Measurements from ENCODE around the gene MAPRE2.
"Not testable (repeated sequence)": the region's sequence is repeated elsewhere in the genome, so short reads cannot be mapped to it uniquely, and the experiment has no call there.

MAPRE2 gene

GRCh38 chr18:35157181-35157580, 116.0 kb downstream of the MAPRE2 start:
- DNase-seq = no peak

GRCh38 chr18:35158728-35159450, 117.7 kb downstream of the MAPRE2 start:
- DNase-seq = peak; percentile 30

GRCh38 chr18:35159782-35160181, 118.6 kb downstream of the MAPRE2 start:
- DNase-seq = no peak

GRCh38 chr18:35161485-35161884, 120.3 kb downstream of the MAPRE2 start:
- DNase-seq = no peak

- no peak for DNase-seq
Observed at GRCh38 chr18:35161934-35162333, 120.7 kb downstream of the MAPRE2 start.

GRCh38 chr18:35163014-35163539, 121.9 kb downstream of the MAPRE2 start:
- DNase-seq = no peak

- no peak for DNase-seq
Observed at GRCh38 chr18:35163721-35164120, 122.5 kb downstream of the MAPRE2 start.

- no peak for DNase-seq
Observed at GRCh38 chr18:35164133-35164532, 122.9 kb downstream of the MAPRE2 start.

- no peak for DNase-seq
Observed at GRCh38 chr18:35167332-35167731, 126.1 kb downstream of the MAPRE2 start.

- no peak for DNase-seq
Observed at GRCh38 chr18:35167857-35168256, 126.6 kb downstream of the MAPRE2 start.

- DNase-seq = not testable (repeated sequence)
Observed at GRCh38 chr18:35170323-35170722, 129.1 kb downstream of the MAPRE2 start.

GRCh38 chr18:35171315-35171987, 130.2 kb downstream of the MAPRE2 start:
- no peak for DNase-seq

GRCh38 chr18:35172009-35172408, 130.8 kb downstream of the MAPRE2 start:
- no peak for DNase-seq

- DNase-seq = no peak
Observed at GRCh38 chr18:35172451-35173035, 131.3 kb downstream of the MAPRE2 start.

GRCh38 chr18:35174093-35174731, 133.0 kb downstream of the MAPRE2 start:
- DNase-seq = no peak

- no peak for DNase-seq
Observed at GRCh38 chr18:35174745-35175144, 133.5 kb downstream of the MAPRE2 start.

- DNase-seq = no peak
Observed at GRCh38 chr18:35176925-35177324, 135.7 kb downstream of the MAPRE2 start.

- DNase-seq = peak; percentile 40
Observed at GRCh38 chr18:35178260-35178659, 137.0 kb downstream of the MAPRE2 start.

GRCh38 chr18:35179906-35180305, 138.7 kb downstream of the MAPRE2 start:
- no peak for DNase-seq

GRCh38 chr18:35180455-35180854, 139.2 kb downstream of the MAPRE2 start:
- no peak for DNase-seq

GRCh38 chr18:35182151-35182550, 140.9 kb downstream of the MAPRE2 start:
- no peak for DNase-seq

GRCh38 chr18:35183886-35184285, 142.7 kb downstream of the MAPRE2 start:
- DNase-seq = no peak

- no peak for DNase-seq
Observed at GRCh38 chr18:35185771-35186170, 144.6 kb downstream of the MAPRE2 start.
